ENCODE measurements around the gene MRPL33.

GRCh38 chr2:27724905-27725701 lies 46.4 kb upstream of the MRPL33 start:
- TF ChIP-seq CTCF (IDR thresholded peaks at IDR 0.05; ENCODE audit: low read depth, low read length, missing input control) (no peak), YY1 (IDR thresholded peaks at IDR 0.05) (no peak), JUND (IDR thresholded peaks at IDR 0.05) (peak in 1 of 2 donors; percentile 18), GABPA (IDR thresholded peaks at IDR 0.05 in 1 of 2, conservative IDR thresholded peaks at IDR 0.05 in 1 of 2) (no peak)
